ENCODE results near the gene GBA2.

GBA2 gene

DNA sequence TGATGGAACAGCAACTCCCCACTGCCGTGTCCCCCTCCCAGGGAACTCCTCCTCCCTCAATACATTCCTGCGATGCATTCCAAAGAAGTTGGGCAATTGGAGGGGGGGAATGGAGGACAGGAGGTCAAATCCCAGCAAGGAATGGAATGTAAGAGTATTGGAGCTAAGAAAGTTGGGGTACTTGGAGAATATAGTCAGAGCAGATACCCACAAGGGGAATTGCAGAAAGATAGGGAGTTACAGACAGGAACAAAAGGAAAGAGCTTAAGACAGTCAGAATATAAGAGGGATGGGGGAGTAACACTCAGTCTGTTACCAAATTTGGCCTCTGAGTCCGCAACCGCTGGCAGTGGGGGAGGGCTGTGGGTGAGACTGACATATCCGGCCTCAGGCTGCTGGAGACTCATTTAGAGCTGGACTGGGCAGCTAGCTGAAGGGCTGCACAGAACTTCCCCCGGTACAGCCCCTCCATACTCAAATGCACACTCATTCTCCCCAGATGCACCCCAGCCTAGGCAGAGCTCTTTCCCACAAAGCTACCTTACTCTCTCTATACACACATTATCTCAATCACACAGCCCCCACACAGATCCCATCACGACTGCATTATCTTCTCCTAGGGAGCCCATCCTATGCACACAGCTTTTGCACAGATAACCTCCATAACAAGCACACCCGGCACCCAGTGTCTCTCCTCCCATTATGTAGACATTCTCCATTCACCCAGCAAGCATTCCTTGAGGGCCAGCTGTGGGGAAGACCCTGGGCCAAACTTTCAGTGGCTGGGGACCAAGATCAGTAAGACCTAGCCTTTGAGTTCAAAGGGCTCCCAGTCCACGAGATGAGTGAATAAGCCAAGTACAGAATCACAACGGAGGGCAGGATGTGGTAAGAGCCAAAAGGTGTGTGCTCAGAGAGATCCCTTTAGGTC is 20.7 kb downstream of the GBA2 start:
- peak; percentile 59 to 86 for DNase-seq (ENCODE audit: low read depth in 1 of 2, low spot score in 1 of 2)
- H3K27ac ChIP-seq (replicated peaks): peak overlapping the region; percentile 68
- TF ChIP-seq, protein P1, sequence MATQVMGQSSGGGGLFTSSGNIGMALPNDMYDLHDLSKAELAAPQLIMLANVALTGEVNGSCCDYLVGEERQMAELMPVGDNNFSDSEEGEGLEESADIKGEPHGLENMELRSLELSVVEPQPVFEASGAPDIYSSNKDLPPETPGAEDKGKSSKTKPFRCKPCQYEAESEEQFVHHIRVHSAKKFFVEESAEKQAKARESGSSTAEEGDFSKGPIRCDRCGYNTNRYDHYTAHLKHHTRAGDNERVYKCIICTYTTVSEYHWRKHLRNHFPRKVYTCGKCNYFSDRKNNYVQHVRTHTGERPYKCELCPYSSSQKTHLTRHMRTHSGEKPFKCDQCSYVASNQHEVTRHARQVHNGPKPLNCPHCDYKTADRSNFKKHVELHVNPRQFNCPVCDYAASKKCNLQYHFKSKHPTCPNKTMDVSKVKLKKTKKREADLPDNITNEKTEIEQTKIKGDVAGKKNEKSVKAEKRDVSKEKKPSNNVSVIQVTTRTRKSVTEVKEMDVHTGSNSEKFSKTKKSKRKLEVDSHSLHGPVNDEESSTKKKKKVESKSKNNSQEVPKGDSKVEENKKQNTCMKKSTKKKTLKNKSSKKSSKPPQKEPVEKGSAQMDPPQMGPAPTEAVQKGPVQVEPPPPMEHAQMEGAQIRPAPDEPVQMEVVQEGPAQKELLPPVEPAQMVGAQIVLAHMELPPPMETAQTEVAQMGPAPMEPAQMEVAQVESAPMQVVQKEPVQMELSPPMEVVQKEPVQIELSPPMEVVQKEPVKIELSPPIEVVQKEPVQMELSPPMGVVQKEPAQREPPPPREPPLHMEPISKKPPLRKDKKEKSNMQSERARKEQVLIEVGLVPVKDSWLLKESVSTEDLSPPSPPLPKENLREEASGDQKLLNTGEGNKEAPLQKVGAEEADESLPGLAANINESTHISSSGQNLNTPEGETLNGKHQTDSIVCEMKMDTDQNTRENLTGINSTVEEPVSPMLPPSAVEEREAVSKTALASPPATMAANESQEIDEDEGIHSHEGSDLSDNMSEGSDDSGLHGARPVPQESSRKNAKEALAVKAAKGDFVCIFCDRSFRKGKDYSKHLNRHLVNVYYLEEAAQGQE (IDR thresholded peaks at IDR 0.05; ENCODE audit: insufficient replicate concordance, low read depth): no peak
- TF ChIP-seq POLR2AphosphoS5 (IDR thresholded peaks at IDR 0.05; ENCODE audit: low read depth): peak; percentile 46; the same call in 1 of the 2 replicates
- TF ChIP-seq, protein P2, sequence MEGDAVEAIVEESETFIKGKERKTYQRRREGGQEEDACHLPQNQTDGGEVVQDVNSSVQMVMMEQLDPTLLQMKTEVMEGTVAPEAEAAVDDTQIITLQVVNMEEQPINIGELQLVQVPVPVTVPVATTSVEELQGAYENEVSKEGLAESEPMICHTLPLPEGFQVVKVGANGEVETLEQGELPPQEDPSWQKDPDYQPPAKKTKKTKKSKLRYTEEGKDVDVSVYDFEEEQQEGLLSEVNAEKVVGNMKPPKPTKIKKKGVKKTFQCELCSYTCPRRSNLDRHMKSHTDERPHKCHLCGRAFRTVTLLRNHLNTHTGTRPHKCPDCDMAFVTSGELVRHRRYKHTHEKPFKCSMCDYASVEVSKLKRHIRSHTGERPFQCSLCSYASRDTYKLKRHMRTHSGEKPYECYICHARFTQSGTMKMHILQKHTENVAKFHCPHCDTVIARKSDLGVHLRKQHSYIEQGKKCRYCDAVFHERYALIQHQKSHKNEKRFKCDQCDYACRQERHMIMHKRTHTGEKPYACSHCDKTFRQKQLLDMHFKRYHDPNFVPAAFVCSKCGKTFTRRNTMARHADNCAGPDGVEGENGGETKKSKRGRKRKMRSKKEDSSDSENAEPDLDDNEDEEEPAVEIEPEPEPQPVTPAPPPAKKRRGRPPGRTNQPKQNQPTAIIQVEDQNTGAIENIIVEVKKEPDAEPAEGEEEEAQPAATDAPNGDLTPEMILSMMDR (IDR thresholded peaks at IDR 0.05; ENCODE audit: insufficient read depth, low read length): no peak
- no peaks in the 10 kb centered on the region for H3K27me3 ChIP-seq (ENCODE audit: insufficient read depth, poor library complexity, severe bottlenecking)
- H3K4me3 ChIP-seq (replicated peaks; ENCODE audit: insufficient read depth, low read length): peak overlapping the region; percentile 20

DNA sequence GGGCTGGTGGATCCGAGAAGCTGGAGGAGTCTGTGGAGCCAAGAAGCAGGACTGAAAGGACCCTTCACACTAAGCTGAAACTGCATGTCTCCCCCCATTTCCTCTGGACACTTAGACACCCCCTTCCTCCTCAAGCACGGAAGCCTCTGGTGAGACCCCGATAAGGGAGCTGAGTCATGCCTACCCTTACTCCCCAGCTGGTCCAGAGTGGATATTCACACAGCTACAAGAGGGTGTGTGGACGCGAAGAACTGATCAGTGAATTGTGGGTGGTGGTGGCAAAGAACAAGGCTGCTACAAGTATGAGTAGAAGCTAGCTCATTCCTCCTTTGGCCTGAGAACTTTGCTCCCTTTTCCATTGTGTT is 21.4 kb downstream of the GBA2 start:
- Histone ChIP-seq H3K27me3 (ENCODE audit: insufficient read depth, poor library complexity, severe bottlenecking) (no peaks in the 10 kb centered on the region), H3K4me3 (replicated peaks; ENCODE audit: insufficient read depth, low read length) (peak overlapping the region; percentile 20; the same call in 1 of the 2 replicates), H3K27ac (replicated peaks) (peak overlapping the region; percentile 68)
- TF ChIP-seq, protein P1 (IDR thresholded peaks at IDR 0.05; ENCODE audit: insufficient replicate concordance, low read depth): no peak
- TF ChIP-seq, protein P2 (IDR thresholded peaks at IDR 0.05; ENCODE audit: insufficient read depth, low read length): no peak
- TF ChIP-seq POLR2AphosphoS5 (IDR thresholded peaks at IDR 0.05; ENCODE audit: low read depth) (no peak), SPI1 (IDR thresholded peaks at IDR 0.05; ENCODE audit: borderline replicate concordance, low read depth) (no peak), GABPA (IDR thresholded peaks at IDR 0.05; ENCODE audit: low read depth) (no peak)
- no peak for DNase-seq (ENCODE audit: low read depth in 1 of 2, low spot score in 1 of 2)

DNA sequence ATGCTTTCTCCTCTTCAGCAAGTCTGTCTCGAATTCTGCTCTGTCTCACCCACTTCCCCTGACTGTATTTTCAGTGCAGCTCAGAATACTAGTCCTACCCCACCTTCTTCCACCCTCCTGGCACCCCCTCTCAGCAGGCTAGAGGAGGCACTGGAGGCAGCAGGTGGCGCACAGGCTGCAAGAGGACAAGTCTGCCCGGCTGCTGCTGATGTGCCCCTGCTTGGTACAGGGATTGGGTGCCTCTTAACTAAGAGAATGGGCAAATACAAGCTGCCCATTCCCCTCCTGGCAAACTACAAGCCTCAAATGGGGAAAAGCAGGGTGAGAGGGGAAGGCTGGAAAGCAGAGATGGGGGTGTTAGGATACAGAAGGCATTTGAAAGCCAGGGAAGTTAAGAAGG is 22.1 kb downstream of the GBA2 start:
- H3K4me3 ChIP-seq (replicated peaks; ENCODE audit: insufficient read depth, low read length): no peak overlapping the region

More for the DNA sequence above, 22.1 kb downstream of the GBA2 start:
- TF ChIP-seq, protein P1 (IDR thresholded peaks at IDR 0.05; ENCODE audit: insufficient replicate concordance, low read depth): no peak
- TF ChIP-seq, protein P2 (IDR thresholded peaks at IDR 0.05; ENCODE audit: insufficient read depth, low read length): peak; percentile 2
- TF ChIP-seq SPI1 (IDR thresholded peaks at IDR 0.05; ENCODE audit: borderline replicate concordance, low read depth) (no peak), GABPA (IDR thresholded peaks at IDR 0.05; ENCODE audit: low read depth) (no peak), POLR2AphosphoS5 (IDR thresholded peaks at IDR 0.05; ENCODE audit: low read depth) (no peak)
- DNase-seq (ENCODE audit: low read depth in 1 of 2, low spot score in 1 of 2): peak in 1 of 2 experiments; percentile 56
- Histone ChIP-seq H3K27ac (replicated peaks) (peak overlapping the region; percentile 16), H3K27me3 (ENCODE audit: insufficient read depth, poor library complexity, severe bottlenecking) (no peaks in the 10 kb centered on the region)
